HepG2 (cell line): ENCODE data around the gene MIF.
"Not testable (repeated sequence)": the region's sequence is repeated elsewhere in the genome, so short reads cannot be mapped to it uniquely, and the experiment has no call there.

Experiments used
- DNMT3B ChIP-seq: conservative IDR thresholded peaks from 2 replicates; pipeline ENCODE4 v1.6.1; 2016; ENCODE audit warnings: missing biosample characterization, control low read depth
- FOXK2 ChIP-seq: fragments of 450-650 bp; IDR thresholded peaks from 2 replicates; pipeline ENCODE4 v1.6.1; 2016
- POLR2AphosphoS5 ChIP-seq: IDR thresholded peaks from 2 replicates; pipeline ENCODE4 v1.6.1; 2012; ENCODE audit warnings: low read depth, low read length
- PRPF4 ChIP-seq: fragments of 200-400 bp; formaldehyde crosslinking; IDR thresholded peaks from 2 replicates; pipeline ENCODE4 v1.6.1; 2016; ENCODE audit warnings: low read length, low read depth; ENCODE audit not compliant: poor library complexity, severe bottlenecking
- ZIK1 ChIP-seq: sonication (generic); formaldehyde crosslinking; IDR thresholded peaks from 2 replicates; pipeline ENCODE4 v1.5.0; 2020; ENCODE audit warnings: mild to moderate bottlenecking, low read depth, missing genetic modification reagents, borderline replicate concordance
- ZSCAN25 ChIP-seq: sonication (generic); formaldehyde crosslinking; IDR thresholded peaks from 2 replicates; pipeline ENCODE4 v1.8.0; 2022; ENCODE audit warnings: mild to moderate bottlenecking, missing genetic modification reagents
- TF ChIP-seq, protein P1 (sequence below): sonication (generic); formaldehyde crosslinking; IDR thresholded peaks from 2 replicates; pipeline ENCODE4 v1.8.0; 2022; ENCODE audit warnings: low read depth, missing genetic modification reagents
- TF ChIP-seq, protein P2 (sequence below): sonication (generic); formaldehyde crosslinking; IDR thresholded peaks from 2 replicates; pipeline ENCODE4 v1.5.0; 2020; ENCODE audit warnings: mild to moderate bottlenecking, missing genetic modification reagents, moderate library complexity
- TF ChIP-seq, protein P3 (sequence below): sonication (generic); formaldehyde crosslinking; IDR thresholded peaks from 2 replicates; pipeline ENCODE4 v1.4.0; 2020; ENCODE audit warnings: missing genetic modification reagents
- TF ChIP-seq, protein P4 (sequence below), 2 experiments: IDR thresholded peaks; 2 replicates each; pipeline ENCODE4 v1.6.1; 2011 to 2012; ENCODE audit warnings: low read length in 2 of 2, borderline replicate concordance in 1 of 2, low read depth in 1 of 2, mild to moderate bottlenecking in 1 of 2, moderate library complexity in 1 of 2
- TF ChIP-seq, protein P5 (sequence below): sonication (generic); formaldehyde crosslinking; IDR thresholded peaks from 2 replicates; pipeline ENCODE4 v1.5.1; 2020; ENCODE audit warnings: mild to moderate bottlenecking, missing genetic modification reagents, moderate library complexity

DNA sequence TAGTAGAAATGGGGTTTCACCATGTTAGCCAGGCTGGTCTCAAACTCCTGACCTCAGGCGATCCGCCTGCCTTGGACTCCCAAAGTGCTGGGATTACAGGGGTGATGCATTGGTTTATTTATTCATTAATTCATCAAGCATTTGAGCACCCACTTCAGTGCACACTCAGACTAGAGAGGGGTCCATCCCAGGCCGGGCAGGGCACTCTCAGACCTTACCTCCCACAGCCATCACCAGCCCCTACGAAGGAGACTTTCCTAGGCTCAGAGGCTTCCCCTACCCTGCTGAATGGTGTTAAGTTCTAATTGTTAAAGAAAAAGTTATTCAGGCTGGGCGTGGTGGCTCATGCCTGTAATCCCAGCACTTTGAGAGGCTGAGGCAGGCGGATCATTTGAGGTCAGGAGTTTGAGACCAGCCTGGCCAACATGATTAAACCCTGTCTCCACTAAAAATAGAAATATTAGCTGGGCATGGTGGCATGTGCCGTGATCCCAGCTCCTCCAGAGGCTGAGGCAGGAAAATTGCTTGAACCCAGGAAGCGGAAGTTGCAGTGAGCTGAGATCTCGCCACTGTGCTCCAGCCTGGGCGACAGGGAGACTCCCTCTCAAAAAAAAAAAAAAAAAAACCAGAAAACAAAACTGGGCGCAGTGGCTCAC lies 29.6 kb upstream of the MIF start:
- TF ChIP-seq, protein P1, sequence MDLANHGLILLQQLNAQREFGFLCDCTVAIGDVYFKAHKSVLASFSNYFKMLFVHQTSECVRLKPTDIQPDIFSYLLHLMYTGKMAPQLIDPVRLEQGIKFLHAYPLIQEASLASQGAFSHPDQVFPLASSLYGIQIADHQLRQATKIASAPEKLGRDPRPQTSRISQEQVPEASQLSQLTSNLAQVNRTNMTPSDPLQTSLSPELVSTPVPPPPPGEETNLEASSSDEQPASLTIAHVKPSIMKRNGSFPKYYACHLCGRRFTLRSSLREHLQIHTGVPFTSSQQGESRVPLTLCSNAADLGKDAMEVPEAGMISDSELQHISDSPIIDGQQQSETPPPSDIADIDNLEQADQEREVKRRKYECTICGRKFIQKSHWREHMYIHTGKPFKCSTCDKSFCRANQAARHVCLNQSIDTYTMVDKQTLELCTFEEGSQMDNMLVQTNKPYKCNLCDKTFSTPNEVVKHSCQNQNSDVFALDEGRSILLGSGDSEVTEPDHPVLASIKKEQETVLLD (CRISPR knock-in tag) = not testable (repeated sequence)
- not testable (repeated sequence) for TF ChIP-seq DNMT3B; FOXK2; PRPF4; POLR2AphosphoS5; ZSCAN25 (CRISPR knock-in tag); ZIK1 (CRISPR knock-in tag)
- TF ChIP-seq, protein P2, sequence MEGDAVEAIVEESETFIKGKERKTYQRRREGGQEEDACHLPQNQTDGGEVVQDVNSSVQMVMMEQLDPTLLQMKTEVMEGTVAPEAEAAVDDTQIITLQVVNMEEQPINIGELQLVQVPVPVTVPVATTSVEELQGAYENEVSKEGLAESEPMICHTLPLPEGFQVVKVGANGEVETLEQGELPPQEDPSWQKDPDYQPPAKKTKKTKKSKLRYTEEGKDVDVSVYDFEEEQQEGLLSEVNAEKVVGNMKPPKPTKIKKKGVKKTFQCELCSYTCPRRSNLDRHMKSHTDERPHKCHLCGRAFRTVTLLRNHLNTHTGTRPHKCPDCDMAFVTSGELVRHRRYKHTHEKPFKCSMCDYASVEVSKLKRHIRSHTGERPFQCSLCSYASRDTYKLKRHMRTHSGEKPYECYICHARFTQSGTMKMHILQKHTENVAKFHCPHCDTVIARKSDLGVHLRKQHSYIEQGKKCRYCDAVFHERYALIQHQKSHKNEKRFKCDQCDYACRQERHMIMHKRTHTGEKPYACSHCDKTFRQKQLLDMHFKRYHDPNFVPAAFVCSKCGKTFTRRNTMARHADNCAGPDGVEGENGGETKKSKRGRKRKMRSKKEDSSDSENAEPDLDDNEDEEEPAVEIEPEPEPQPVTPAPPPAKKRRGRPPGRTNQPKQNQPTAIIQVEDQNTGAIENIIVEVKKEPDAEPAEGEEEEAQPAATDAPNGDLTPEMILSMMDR (CRISPR knock-in tag) = not testable (repeated sequence)
- TF ChIP-seq, protein P3, sequence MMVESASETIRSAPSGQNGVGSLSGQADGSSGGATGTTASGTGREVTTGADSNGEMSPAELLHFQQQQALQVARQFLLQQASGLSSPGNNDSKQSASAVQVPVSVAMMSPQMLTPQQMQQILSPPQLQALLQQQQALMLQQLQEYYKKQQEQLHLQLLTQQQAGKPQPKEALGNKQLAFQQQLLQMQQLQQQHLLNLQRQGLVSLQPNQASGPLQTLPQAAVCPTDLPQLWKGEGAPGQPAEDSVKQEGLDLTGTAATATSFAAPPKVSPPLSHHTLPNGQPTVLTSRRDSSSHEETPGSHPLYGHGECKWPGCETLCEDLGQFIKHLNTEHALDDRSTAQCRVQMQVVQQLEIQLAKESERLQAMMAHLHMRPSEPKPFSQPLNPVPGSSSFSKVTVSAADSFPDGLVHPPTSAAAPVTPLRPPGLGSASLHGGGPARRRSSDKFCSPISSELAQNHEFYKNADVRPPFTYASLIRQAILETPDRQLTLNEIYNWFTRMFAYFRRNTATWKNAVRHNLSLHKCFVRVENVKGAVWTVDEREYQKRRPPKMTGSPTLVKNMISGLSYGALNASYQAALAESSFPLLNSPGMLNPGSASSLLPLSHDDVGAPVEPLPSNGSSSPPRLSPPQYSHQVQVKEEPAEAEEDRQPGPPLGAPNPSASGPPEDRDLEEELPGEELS = not testable (repeated sequence)
- TF ChIP-seq, protein P4, sequence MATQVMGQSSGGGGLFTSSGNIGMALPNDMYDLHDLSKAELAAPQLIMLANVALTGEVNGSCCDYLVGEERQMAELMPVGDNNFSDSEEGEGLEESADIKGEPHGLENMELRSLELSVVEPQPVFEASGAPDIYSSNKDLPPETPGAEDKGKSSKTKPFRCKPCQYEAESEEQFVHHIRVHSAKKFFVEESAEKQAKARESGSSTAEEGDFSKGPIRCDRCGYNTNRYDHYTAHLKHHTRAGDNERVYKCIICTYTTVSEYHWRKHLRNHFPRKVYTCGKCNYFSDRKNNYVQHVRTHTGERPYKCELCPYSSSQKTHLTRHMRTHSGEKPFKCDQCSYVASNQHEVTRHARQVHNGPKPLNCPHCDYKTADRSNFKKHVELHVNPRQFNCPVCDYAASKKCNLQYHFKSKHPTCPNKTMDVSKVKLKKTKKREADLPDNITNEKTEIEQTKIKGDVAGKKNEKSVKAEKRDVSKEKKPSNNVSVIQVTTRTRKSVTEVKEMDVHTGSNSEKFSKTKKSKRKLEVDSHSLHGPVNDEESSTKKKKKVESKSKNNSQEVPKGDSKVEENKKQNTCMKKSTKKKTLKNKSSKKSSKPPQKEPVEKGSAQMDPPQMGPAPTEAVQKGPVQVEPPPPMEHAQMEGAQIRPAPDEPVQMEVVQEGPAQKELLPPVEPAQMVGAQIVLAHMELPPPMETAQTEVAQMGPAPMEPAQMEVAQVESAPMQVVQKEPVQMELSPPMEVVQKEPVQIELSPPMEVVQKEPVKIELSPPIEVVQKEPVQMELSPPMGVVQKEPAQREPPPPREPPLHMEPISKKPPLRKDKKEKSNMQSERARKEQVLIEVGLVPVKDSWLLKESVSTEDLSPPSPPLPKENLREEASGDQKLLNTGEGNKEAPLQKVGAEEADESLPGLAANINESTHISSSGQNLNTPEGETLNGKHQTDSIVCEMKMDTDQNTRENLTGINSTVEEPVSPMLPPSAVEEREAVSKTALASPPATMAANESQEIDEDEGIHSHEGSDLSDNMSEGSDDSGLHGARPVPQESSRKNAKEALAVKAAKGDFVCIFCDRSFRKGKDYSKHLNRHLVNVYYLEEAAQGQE (IDR thresholded peaks at IDR 0.05; ENCODE audit: borderline replicate concordance in 1 of 2, low read depth in 1 of 2, low read length in 2 of 2) = not testable (repeated sequence)
- TF ChIP-seq, protein P5, sequence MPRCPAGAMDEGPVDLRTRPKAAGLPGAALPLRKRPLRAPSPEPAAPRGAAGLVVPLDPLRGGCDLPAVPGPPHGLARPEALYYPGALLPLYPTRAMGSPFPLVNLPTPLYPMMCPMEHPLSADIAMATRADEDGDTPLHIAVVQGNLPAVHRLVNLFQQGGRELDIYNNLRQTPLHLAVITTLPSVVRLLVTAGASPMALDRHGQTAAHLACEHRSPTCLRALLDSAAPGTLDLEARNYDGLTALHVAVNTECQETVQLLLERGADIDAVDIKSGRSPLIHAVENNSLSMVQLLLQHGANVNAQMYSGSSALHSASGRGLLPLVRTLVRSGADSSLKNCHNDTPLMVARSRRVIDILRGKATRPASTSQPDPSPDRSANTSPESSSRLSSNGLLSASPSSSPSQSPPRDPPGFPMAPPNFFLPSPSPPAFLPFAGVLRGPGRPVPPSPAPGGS = not testable (repeated sequence)
